Measurements from ENCODE around the gene RAMP2.

- TF ChIP-seq POLR2A (IDR thresholded peaks at IDR 0.05): no peak
- TF ChIP-seq CTCF (IDR thresholded peaks at IDR 0.05): no peak
Measured at GRCh38 chr17:42748908-42749798, 11.9 kb upstream of the RAMP2 start.
